GM13976 (cell line): ENCODE measurements around the gene TRIM50.
A peak's percentile ranks its signal among the peaks of the same experiment; 100 is the strongest.
"Not testable (repeated sequence)": the region's sequence is repeated elsewhere in the genome, so short reads cannot be mapped to it uniquely, and the experiment has no call there.

Experiments
- DNase-seq: peaks from one replicate; pipeline ENCODE4 v3.0.0; 2012; ENCODE audit warnings: low spot score
- CTCF ChIP-seq: IDR thresholded peaks from 2 replicates; pipeline ENCODE4 v1.5.1; 2012; ENCODE audit warnings: borderline replicate concordance, mild to moderate bottlenecking; ENCODE audit not compliant: insufficient read depth; ENCODE audit errors: extremely low read depth, missing control alignments, control extremely low read depth
- in situ Hi-C: fragments of 300-500 bp; cut with MboI; formaldehyde crosslinking; loops from one replicate; pipeline ENCODE4 v1.12.0; 2022; ENCODE audit warnings: low sequenced_read_pairs, mixed read lengths, inconsistent platforms; ENCODE audit not compliant: unreplicated experiment

TRIM50 gene

DNA sequence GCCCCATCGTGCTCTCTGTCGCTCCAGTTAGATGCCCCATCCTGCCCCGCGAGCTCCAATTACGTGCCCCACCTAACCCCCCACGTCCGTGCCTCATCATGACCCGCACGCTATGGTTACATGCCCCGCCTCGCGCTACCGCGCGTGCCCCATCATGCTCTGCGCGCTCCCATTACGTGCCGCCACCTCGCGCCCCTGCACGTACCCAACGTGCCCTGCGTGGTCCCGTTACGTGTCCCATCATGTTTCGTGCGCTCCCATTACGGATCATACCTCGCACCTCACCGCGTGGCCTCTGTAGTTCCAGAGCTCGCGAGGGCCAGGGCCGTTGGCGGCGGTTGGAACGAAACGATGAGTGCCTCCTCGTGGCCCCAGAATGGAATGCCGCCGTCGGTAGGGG lies at the start of gene TRIM50, which contains the start of gene FKBP6:
Gene TRIM50, minus strand, starts transcription at position 161 of the 400 bp plus-strand sequence. CDS start 3,295 bp downstream, outside the sequence.
Gene FKBP6, plus strand, starts transcription at position 240 of the 400 bp plus-strand sequence. CDS start 268 bp downstream, outside the sequence.
- DNase-seq, in situ Hi-C loops: not testable (repeated sequence)

DNA sequence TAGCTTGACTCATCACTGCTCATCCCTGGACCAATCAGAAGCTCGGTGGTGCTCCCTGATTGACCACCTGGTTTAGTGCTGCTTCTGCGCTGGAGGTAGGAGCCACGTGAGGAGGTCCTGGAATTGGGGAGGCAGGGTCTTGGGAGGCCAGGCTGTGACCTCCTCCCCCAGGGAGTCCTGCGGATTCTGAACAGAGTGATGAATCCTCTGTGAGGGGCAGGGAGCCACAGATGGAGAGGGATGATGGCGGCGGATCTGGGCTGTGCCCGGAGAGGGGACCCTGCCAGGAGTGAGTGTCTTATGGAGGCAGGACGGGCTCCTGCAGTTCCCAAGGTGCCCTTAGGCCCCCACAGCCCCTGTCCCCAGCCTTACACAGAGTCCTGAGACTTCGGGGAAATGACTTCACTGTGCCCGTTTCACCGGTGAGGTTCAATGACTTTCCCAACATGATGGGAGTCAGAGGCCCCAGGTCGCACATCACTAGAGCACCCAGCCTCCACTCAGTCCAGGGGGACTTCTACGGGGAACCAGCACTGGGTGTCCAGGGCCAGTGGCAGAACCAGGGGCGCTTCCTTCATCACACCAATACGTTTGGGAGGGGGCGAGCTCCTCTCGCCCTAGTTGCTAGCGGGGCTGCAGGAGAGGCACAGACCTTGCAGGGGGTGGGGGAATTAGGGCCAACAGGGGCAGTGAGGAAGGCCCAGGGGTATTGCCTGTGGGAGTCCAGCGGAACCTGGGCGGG lies 49.0 kb upstream of the TRIM50 start:
- DNase-seq, result no peak
- TF ChIP-seq CTCF, result no peak
- in situ Hi-C loops, result no loop called here

DNA sequence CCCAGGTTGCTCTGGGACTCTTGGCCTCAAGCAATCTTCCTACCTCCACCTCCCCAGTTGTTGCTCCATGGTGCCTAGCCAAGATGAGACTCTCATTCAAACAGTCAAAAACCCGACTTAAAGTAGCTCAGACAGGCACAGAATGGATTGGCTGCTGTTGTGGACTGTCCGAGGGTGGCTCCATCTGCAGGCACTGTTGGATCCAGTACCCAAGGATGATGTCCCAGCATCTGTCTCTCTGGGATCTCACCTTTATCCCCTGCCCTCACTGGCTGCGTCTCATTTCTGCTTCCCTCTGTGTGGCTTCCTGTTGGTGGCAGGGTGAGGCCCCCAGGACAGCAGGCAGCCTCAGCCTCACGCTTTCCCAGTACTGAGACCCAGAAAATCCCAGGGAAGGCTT lies 48.4 kb upstream of the TRIM50 start:
- DNase-seq, in situ Hi-C loops: not testable (repeated sequence)

GRCh38 chr7:73373741-73374140 lies 45.9 kb upstream of the TRIM50 start:
- no peak for TF ChIP-seq CTCF
- in situ Hi-C loops, result no loop called here
- DNase-seq, result no peak

DNA sequence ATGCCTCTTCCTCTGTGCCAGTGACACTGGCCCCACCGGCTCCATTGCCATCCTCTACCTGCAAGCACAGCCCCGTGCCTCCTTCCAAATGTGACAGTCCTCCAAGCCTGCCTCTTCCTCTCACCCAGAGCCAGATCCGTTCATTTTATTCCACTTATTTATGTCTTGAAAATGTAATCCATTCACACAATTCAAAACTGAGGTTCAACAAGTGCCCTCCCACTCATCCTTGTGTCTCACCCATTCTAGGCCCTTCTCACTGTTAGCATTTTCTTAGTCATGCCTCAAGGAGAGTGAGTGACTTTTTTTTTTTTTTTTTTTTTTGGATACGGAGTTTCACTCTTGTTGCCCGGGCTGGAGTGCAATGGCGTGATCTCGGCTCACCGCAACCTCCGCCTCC lies 41.7 kb upstream of the TRIM50 start:
- no peak for TF ChIP-seq CTCF
- in situ Hi-C loops, result no loop called here
- DNase-seq, result no peak

- no peak for DNase-seq
- in situ Hi-C loops, result no loop called here
Observed at GRCh38 chr7:73369009-73369408, 41.1 kb upstream of the TRIM50 start.

GRCh38 chr7:73366990-73367389 lies 39.1 kb upstream of the TRIM50 start:
- DNase-seq, result peak; percentile 33
- no peak for TF ChIP-seq CTCF
- in situ Hi-C loops, result no loop called here

More at GRCh38 chr7:73369009-73369408, 41.1 kb upstream of the TRIM50 start:
- TF ChIP-seq CTCF, result no peak
